Endothelial cell (in vitro differentiated cells): ENCODE measurements around the gene MAP2K1. TPM values are rescaled to one million over a fixed set of nuclear protein-coding genes. Genes with fewer than 3 reads are reported as not detected.

Source experiments
- DNase-seq: peaks from one replicate; pipeline ENCODE4 v3.0.0; 2021; ENCODE audit warnings: low spot score
- H3K27ac Mint-ChIP-seq: one replicate; pipeline ENCODE4 v1.8.0; 2021; ENCODE audit warnings: mixed read lengths, inconsistent platforms; ENCODE audit not compliant: unreplicated experiment
- H3K27me3 Mint-ChIP-seq: one replicate; pipeline ENCODE4 v1.8.0; 2021; ENCODE audit warnings: mild to moderate bottlenecking, moderate library complexity, mixed read lengths, inconsistent platforms; ENCODE audit not compliant: unreplicated experiment
- H3K36me3 Mint-ChIP-seq: one replicate; pipeline ENCODE4 v1.8.0; 2021; ENCODE audit warnings: mild to moderate bottlenecking, low read depth, mixed read lengths, inconsistent platforms; ENCODE audit not compliant: unreplicated experiment
- H3K4me1 Mint-ChIP-seq: one replicate; pipeline ENCODE4 v1.8.0; 2021; ENCODE audit warnings: mild to moderate bottlenecking, mixed read lengths, inconsistent platforms; ENCODE audit not compliant: unreplicated experiment
- H3K4me3 Mint-ChIP-seq: one replicate; pipeline ENCODE4 v1.8.0; 2021; ENCODE audit warnings: mild to moderate bottlenecking, mixed read lengths, inconsistent platforms; ENCODE audit not compliant: unreplicated experiment
- H3K9me3 Mint-ChIP-seq: one replicate; pipeline ENCODE4 v1.8.0; 2021; ENCODE audit warnings: mixed read lengths, inconsistent platforms; ENCODE audit not compliant: unreplicated experiment
- total RNA-seq: library from RNA; stranded (reverse); fragmentation: NEBNext Ultra II Directional; extraction: Animal tissue kit (Norgen Biotek cat#: 25700); gene quantifications from one replicate; pipeline ENCODE4 v1.2.1, GENCODE V29; 2021; ENCODE audit not compliant: unreplicated experiment
- TF ChIP-seq, protein P1 (sequence below): fragments of 200-600 bp; sonication (generic); IDR thresholded peaks from one replicate; pipeline ENCODE4 v1.5.0; 2021; ENCODE audit warnings: antibody characterized with exemption; ENCODE audit not compliant: unreplicated experiment

Gene MAP2K1
- total RNA-seq, 1 donor from 2014 or later, result 139 TPM

DNA sequence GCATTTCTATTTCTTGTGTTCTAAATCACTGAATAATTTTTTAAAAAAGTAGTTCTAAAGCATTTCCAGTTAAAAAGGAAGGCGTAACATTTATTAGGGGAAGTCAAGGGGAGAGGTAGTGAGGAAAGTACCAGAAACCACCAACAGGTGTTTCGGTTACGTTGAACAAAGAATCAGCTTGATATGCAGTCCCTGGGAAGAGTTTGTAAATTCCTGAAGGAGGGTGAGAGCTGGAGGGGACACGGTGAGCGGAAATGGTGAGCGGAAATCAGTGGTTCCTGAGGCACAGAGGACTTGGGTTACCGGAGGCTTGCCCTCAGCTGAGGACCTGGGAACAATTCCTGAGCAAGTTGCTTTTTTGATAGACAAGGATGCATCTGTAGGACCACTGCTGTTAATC lies 17.8 kb downstream of the MAP2K1 start:
- DNase-seq, result peak; percentile 68
- Mint-ChIP-seq H3K9me3 (no peaks in the 10 kb centered on the region), H3K27me3 (no peaks in the 10 kb centered on the region), H3K27ac (peak overlapping the region; percentile 94), H3K4me3 (peak overlapping the region; percentile 79), H3K4me1 (peaks cover 86% of the 10 kb centered on the region), H3K36me3 (peaks cover 18% of the 10 kb centered on the region)
- TF ChIP-seq, protein P1, sequence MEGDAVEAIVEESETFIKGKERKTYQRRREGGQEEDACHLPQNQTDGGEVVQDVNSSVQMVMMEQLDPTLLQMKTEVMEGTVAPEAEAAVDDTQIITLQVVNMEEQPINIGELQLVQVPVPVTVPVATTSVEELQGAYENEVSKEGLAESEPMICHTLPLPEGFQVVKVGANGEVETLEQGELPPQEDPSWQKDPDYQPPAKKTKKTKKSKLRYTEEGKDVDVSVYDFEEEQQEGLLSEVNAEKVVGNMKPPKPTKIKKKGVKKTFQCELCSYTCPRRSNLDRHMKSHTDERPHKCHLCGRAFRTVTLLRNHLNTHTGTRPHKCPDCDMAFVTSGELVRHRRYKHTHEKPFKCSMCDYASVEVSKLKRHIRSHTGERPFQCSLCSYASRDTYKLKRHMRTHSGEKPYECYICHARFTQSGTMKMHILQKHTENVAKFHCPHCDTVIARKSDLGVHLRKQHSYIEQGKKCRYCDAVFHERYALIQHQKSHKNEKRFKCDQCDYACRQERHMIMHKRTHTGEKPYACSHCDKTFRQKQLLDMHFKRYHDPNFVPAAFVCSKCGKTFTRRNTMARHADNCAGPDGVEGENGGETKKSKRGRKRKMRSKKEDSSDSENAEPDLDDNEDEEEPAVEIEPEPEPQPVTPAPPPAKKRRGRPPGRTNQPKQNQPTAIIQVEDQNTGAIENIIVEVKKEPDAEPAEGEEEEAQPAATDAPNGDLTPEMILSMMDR, result peak; percentile 60

- Mint-ChIP-seq H3K27ac (peak overlapping the region; percentile 94), H3K9me3 (no peaks in the 10 kb centered on the region), H3K27me3 (no peaks in the 10 kb centered on the region), H3K36me3 (peaks cover 18% of the 10 kb centered on the region), H3K4me3 (peak overlapping the region; percentile 79), H3K4me1 (peaks cover 90% of the 10 kb centered on the region)
- TF ChIP-seq, protein P1, result no peak
- DNase-seq, result no peak
Observed at GRCh38 chr15:66405007-66405406, 18.3 kb downstream of the MAP2K1 start.

DNA sequence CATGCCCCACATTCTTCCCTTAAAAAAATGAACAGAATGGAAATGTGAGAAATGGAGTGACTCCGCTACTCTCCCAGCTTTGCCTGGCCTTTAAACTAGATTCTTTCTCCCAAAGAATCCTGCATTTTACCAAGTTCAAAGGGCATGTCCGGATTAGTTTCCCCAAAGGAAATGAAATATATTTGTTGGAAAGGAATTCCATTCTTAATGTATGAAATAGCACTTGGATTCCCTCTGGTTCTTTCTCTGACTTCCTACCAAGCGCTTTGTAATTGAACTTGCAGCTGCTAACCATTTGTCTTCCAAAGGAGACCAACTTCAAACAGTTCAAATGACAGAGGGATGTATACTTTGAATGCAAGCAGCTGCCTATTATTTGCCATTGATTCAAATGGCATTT lies 18.9 kb downstream of the MAP2K1 start:
- Mint-ChIP-seq H3K9me3 (no peaks in the 10 kb centered on the region), H3K27me3 (no peaks in the 10 kb centered on the region), H3K4me3 (no peak overlapping the region), H3K4me1 (peaks cover 90% of the 10 kb centered on the region), H3K27ac (peak overlapping the region; percentile 86), H3K36me3 (peaks cover 18% of the 10 kb centered on the region)
- TF ChIP-seq, protein P1, result no peak
- DNase-seq, result no peak

DNA sequence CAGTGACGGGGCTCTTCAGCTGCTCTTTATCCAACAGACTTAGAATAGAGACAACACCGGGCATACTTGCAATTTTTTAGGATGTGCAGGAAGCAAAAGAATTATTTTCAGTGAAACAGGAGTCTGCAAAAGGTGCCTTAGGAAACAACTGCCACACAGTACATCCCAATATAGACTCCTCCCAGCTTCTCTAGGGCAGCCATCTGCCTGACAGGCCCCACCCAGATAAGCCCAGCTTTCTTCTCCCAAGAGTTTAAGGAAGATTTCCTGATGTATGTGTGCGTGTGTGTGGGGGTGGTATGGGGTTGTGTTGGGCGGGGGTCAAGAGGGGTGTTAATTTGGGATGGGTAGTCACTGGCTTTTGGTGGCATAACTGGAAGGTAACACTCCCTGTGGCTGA lies 21.5 kb downstream of the MAP2K1 start:
- H3K4me1 Mint-ChIP-seq, result peaks cover 87% of the 10 kb centered on the region
- no peak for DNase-seq
- TF ChIP-seq, protein P1, result no peak
- H3K27me3 Mint-ChIP-seq, result no peaks in the 10 kb centered on the region
- H3K36me3 Mint-ChIP-seq, result peaks cover 14% of the 10 kb centered on the region
- H3K27ac Mint-ChIP-seq, result peak overlapping the region; percentile 12
- no peaks in the 10 kb centered on the region for H3K9me3 Mint-ChIP-seq
- H3K4me3 Mint-ChIP-seq, result no peak overlapping the region

DNA sequence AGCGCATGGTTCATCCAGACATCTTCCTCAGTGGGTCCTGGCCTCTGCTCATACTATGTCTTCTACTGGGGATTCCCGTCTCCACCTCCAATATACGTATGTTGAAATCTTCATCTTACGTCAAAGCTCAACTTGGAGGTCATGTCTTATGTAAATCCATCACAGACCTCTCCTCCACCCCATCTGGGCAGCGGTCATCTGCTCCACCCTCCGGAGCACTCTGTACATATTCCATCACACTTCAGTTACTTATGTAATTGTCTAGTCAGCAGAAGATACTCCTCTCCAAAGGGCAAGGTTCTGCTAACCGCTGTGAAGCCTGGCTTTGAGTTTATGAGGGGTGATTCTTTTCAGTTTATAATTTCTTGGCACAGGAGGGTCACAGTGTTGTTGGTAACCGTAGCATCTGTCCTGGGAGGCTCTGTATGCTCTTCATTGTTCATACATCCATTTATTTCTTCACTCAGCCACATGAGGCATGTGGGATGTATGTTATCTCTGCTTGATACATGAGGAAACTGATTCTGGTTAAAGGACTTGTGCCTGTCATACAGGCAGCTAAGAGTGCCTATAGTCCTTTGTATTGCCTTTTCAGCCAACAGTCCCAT lies 22.1 kb downstream of the MAP2K1 start:
- H3K36me3 Mint-ChIP-seq, result peaks cover 14% of the 10 kb centered on the region
- TF ChIP-seq, protein P1, result no peak
- no peaks in the 10 kb centered on the region for H3K27me3 Mint-ChIP-seq
- no peaks in the 10 kb centered on the region for H3K9me3 Mint-ChIP-seq
- no peak for DNase-seq
- peaks cover 87% of the 10 kb centered on the region for H3K4me1 Mint-ChIP-seq
- H3K4me3 Mint-ChIP-seq, result peak overlapping the region; percentile 18
- H3K27ac Mint-ChIP-seq, result peak overlapping the region; percentile 94
